Measurements from ENCODE around the gene PI4KA.

DNA sequence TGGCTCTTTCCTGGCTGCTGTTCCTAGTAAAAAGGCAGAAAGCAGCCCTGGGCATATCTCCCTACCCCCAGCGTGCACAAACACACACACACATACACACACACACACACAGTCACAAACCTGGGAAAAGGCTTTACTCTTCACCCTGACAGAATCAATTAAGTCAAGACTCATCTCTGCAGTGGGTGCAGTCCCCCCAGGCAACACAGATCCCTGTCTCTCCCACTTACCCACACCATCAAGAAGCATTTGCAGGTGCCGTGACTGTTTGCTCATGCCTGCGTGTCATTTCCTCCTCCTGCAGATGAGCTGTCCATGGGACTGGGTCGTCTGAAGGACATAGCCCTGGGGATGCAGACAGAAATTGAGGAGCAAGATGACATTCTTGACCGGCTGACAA lies 28.8 kb upstream of the PI4KA start:
- TF ChIP-seq CTCF (IDR thresholded peaks at IDR 0.05) (no peak), EZH2 (IDR thresholded peaks at IDR 0.05) (no peak), EZH2phosphoT487 (IDR thresholded peaks at IDR 0.05) (no peak)

All from neural progenitor cell (in vitro differentiated cells).